Measurements from ENCODE around the gene KIF18B. TPM values are rescaled to one million over a fixed set of nuclear protein-coding genes. Genes with fewer than 3 reads are reported as not detected.

Gene KIF18B
- total RNA-seq, 4 donors from 2014 or later, result 0.72 TPM; not detected in 3

DNA sequence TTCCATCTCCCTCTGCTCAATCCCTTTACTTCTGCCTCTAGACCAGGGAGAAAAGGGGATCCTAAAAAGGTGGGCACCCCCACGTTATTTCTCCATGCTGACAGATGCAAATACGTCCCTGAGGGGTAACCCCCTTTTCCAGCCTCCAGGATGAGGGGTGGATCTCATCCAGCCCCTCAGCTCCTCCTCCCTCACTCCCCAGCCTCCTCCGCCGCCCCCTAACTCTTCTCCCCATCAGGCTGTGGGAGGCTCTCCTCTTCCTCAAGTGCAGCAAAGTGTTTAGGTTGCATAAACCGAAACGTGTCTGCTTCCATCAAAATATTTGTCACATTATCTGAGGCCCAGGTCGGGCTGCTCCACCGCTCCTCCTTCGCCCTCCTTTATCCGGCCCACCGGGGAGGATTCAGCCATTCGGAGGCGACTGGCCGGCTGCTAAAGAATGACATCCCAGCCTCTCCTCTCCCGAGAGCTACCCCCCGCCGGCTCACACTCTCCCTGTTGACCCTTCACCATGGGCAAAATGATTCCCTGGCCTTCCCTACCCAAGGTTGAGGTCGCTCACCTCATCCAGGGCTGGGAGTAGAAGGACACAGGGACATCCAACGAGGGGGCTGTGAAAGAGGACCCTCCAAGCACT, 21.7 kb upstream of the KIF18B start:
- DNase-seq (ENCODE audit: low spot score) (no peak), ATAC-seq (ENCODE audit: low FRiP score) (no peak)
- TF ChIP-seq, protein P1, sequence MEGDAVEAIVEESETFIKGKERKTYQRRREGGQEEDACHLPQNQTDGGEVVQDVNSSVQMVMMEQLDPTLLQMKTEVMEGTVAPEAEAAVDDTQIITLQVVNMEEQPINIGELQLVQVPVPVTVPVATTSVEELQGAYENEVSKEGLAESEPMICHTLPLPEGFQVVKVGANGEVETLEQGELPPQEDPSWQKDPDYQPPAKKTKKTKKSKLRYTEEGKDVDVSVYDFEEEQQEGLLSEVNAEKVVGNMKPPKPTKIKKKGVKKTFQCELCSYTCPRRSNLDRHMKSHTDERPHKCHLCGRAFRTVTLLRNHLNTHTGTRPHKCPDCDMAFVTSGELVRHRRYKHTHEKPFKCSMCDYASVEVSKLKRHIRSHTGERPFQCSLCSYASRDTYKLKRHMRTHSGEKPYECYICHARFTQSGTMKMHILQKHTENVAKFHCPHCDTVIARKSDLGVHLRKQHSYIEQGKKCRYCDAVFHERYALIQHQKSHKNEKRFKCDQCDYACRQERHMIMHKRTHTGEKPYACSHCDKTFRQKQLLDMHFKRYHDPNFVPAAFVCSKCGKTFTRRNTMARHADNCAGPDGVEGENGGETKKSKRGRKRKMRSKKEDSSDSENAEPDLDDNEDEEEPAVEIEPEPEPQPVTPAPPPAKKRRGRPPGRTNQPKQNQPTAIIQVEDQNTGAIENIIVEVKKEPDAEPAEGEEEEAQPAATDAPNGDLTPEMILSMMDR (IDR thresholded peaks at IDR 0.05), result no peak

DNA sequence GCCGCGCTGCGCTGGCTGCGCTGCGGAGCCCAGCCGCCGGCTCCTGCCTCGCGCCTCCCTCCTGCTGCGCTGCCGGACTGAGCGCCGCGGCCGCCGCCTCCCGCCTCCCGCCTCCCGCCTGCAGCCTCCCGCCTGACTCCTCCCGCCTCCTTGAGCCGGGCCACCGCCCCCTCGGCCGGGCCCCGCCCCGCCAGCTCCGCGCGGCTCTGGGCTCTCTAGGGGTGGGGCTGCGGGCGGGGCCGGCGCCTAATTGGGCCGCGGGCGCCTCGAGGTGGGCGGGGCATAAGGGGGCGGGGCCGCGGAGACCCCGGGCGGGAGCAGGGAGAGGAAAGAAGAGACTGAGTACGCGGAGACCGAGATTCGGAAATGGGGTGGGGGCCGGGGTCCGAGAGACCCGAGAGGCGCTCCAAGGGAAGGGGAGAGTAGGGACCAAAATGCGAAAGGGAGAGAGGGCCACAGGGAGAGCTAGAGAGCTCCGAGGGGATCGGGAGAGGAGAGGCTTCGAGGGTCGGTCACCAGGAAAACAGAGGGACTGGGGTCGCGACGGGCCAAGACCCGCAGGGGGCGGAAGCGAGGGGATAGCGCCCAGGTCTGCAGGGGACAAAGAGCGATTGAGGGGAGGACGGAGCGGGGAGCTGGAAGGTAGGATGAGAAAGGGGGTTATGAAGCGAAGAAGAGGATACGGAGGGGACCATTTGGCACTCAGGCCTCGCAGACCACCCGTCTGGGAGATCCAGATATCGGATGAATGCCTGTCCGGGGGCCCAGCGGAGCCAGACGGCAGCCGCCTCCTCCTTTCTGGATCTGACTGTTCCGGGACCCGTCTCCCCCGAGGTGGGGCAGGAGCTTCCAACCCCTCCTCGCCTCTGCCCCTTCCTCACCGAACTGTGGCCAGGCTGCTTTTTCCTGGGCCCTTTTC, 20.9 kb upstream of the KIF18B start, which contains the start of gene C1QL1:
C1QL1 (minus strand) TSS at position 79 of the 919 bp plus-strand sequence. CDS start 255 bp downstream, outside the sequence.
- peak; percentile 88 for ATAC-seq (ENCODE audit: low FRiP score)
- DNase-seq (ENCODE audit: low spot score), result peak; percentile 68
- TF ChIP-seq, protein P1 (IDR thresholded peaks at IDR 0.05), result no peak

DNA sequence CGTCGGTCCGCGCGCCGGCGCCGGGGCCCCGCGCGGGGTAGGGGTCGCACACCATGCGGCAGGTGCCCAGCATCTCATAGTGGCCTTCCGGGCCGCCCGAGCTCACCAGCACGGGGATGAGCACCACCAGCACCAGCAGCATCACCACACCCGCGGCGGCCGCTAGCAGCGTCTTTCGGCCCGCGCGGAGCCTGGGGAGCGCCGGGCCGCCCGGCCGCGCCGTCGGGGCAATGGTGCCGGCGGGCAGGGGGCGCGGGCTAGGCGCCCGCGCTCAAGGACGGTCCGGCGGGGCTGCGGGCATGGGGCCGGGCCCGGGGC, 20.3 kb upstream of the KIF18B start:
- TF ChIP-seq, protein P1 (IDR thresholded peaks at IDR 0.05), result no peak
- no peak for DNase-seq (ENCODE audit: low spot score)
- ATAC-seq (ENCODE audit: low FRiP score), result no peak

DNA sequence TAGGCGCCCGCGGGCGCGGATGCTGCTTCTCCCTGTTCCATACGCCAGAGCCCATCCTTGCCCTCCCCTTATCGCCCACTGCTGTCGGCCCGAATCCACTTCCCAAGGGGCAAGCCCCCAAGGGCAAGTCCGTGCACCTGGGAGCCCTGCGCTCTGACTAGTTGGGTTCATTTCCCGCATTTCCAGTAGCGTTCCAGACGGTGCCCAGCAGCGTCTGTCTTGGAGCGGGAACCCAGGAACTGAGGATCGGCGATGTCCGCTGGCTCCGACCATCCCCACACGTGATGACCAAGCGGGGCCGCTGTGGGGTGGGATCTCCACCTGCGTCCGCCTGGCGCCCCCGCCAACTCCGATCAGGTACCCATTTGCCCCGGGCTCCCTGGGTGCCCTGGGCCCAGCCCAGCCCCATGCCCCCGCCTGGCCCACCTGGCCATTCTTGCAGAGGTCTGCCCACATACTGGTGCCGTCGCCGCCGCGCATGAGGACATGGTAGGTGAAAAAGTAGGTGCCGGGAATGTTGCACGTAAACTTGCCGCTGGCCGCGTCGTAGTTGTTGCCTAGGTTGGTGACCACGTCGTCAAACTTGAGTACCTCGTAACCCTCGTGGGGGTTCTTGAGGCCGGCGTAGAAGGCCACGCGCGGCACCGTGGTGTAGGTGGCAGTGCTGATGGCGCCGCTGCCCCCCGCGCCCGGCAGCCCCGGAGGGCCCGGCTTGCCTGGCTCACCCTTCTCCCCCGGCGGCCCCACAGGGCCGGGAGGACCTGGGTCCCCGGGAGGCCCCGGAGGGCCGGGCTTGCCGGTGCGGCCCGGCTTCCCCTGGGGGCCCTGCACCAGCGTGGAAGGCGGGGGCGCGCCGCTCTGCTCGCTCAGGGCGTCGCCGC, 19.7 kb upstream of the KIF18B start:
- TF ChIP-seq, protein P1 (IDR thresholded peaks at IDR 0.05), result no peak

DNA sequence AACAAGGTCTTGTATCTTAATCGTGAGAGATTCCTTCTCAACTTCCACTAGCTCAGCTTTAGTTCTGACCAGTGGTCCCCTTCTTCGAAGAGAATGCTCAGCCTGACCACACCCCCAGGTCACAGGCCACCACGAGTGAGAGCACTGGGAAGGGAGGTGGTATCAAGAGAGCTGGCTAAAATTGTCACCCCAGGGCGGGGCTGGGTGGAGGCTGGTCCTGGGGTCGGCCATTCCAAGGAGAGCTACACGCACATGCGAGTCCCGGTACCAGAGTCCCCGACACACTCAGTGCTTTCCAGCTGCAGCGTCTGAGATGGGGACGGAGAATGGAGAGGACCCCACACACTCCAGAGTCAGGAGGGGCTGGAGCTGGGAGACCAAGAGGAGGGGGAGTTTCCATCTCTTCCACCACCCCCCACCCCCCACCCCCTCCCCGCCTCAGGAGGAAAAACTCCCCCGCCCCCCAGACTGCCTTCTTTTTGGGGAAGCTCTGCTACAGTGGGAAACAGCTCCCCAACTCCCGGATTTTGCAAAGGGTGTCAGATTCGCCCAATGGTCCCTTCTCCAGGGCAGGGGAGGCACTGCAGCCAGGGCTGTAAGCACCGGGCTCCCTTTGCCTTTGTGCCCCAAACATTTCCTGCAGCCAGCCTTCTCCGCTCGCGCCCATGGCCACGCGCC, 18.9 kb upstream of the KIF18B start:
- DNase-seq (ENCODE audit: low spot score) (no peak), ATAC-seq (ENCODE audit: low FRiP score) (no peak)
- TF ChIP-seq, protein P1 (IDR thresholded peaks at IDR 0.05), result no peak

More for the DNA sequence above, 19.7 kb upstream of the KIF18B start:
- ATAC-seq (ENCODE audit: low FRiP score), result no peak
- no peak for DNase-seq (ENCODE audit: low spot score)

DNA sequence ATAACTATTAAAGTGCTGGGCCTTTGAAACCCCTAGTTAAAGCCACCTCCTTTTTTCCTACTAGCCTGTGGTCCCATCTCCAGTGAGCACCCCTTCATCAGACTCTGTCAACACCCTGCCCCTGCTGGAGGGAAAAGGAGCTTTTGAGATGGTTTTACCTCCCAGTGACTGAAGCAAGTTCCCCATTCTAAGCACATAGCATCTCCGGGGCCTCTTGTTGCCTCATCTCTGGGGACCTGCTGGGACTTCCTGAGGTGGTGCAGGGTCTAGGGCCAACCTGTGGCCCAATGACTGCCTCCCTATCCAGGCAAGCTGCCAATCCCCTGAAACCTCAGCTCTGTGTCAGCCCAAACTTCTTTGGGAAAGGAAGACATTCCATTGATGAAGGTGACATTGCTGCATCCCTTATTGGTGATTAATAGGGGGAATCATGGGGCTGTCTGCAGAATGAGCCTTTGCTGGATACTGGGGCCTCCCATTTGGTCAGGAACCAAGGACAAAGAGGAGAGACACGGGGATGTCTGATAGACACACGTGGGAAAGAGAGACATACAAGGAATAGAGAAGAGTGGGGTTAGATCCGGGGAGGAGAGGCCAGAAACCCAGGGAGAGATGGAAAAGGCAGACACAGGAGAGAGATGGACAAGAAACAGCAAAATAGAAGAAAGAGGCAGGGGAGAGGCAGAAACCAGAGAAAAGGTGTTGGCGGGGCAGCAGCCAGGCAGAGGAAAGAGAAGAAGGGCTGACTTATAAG, 18.1 kb upstream of the KIF18B start:
- ATAC-seq (ENCODE audit: low FRiP score), result no peak
- TF ChIP-seq, protein P1 (IDR thresholded peaks at IDR 0.05), result no peak

More for the DNA sequence above, 18.1 kb upstream of the KIF18B start:
- DNase-seq (ENCODE audit: low spot score), result no peak

Measured in omental fat pad (tissue), 4 donors.